HEK293 (cell line): Measurements from ENCODE around the gene C1orf52.

Source experiments
- CTCF ChIA-PET: fragments of 350-600 bp; formaldehyde crosslinking; extraction: SDS; loops from one replicate; lab custom pipeline; 2021; ENCODE audit warnings: antibody characterized with exemption; lab: Yijun Ruan, JAX
- POLR2A ChIA-PET: fragments of 300-600 bp; formaldehyde crosslinking; extraction: SDS; loops from one replicate; lab custom pipeline; 2020; ENCODE audit warnings: antibody characterized with exemption, inconsistent platforms; lab: Yijun Ruan, JAX
- H3K27ac ChIP-seq: fragments of 200-500 bp; sonication (Bioruptor generic); 2 replicates; pipeline ENCODE4 v1.5.1; 2014; ENCODE audit warnings: low read depth, low read length, control low read depth, inconsistent platforms; ENCODE audit errors: extremely low read depth
- H3K36me3 ChIP-seq, 2 experiments: fragments of 200-500 bp in 1 of 2; sonication (Bioruptor generic) in 1 of 2; 1 replicate in 1 of 2; 2 replicates in 1 of 2; pipeline ENCODE4 v1.5.1; 2014 to 2017; ENCODE audit warnings: inconsistent platforms in 2 of 2, low read length in 2 of 2; ENCODE audit not compliant: control insufficient read depth in 2 of 2, insufficient read depth in 1 of 2
- H3K4me1 ChIP-seq: fragments of 200-500 bp; sonication (Bioruptor generic); 2 replicates; pipeline ENCODE4 v1.5.1; 2014; ENCODE audit warnings: mild to moderate bottlenecking, low read length, inconsistent platforms; ENCODE audit not compliant: control insufficient read depth, insufficient read depth
- H3K4me3 ChIP-seq: 2 replicates; pipeline ENCODE4 v1.5.1; 2011; ENCODE audit warnings: low read depth, mild to moderate bottlenecking, control low read depth, low read length, moderate library complexity
- H3K9me3 ChIP-seq: fragments of 200-500 bp; sonication (Bioruptor generic); 2 replicates; pipeline ENCODE4 v1.5.1; 2014; ENCODE audit warnings: low read depth, low read length, inconsistent platforms; ENCODE audit not compliant: control insufficient read depth, insufficient read depth
- MEIS1 ChIP-seq: sonication (generic); formaldehyde crosslinking; IDR thresholded peaks from 2 replicates; pipeline ENCODE4 v1.8.1; 2022; ENCODE audit warnings: missing genetic modification reagents, mild to moderate bottlenecking, borderline replicate concordance
- REPIN1 ChIP-seq: fragments of 450-650 bp; formaldehyde crosslinking; IDR thresholded peaks from 2 replicates; pipeline ENCODE4 v1.5.1; 2017; ENCODE audit warnings: missing biosample characterization, missing genetic modification characterization, low read depth
- YY2 ChIP-seq: fragments of 450-650 bp; formaldehyde crosslinking; IDR thresholded peaks from 2 replicates; pipeline ENCODE4 v1.5.1; 2016; ENCODE audit warnings: missing biosample characterization, missing genetic modification characterization
- ZNF10 ChIP-seq: fragments of 450-650 bp; formaldehyde crosslinking; IDR thresholded peaks from 2 replicates; pipeline ENCODE4 v1.5.1; 2017; ENCODE audit warnings: missing biosample characterization, missing genetic modification characterization
- ZNF174 ChIP-seq: fragments of 450-650 bp; formaldehyde crosslinking; IDR thresholded peaks from 2 replicates; pipeline ENCODE4 v1.5.0; 2017; ENCODE audit warnings: missing biosample characterization, mild to moderate bottlenecking, missing genetic modification characterization
- ZNF433 ChIP-seq: fragments of 450-650 bp; formaldehyde crosslinking; IDR thresholded peaks from 2 replicates; pipeline ENCODE4 v1.5.1; 2016; ENCODE audit warnings: missing biosample characterization, missing genetic modification characterization, low read depth
- ZNF514 ChIP-seq: fragments of 450-650 bp; formaldehyde crosslinking; IDR thresholded peaks from 2 replicates; pipeline ENCODE4 v1.5.1; 2016; ENCODE audit warnings: missing biosample characterization, missing genetic modification characterization
- ZNF521 ChIP-seq: fragments of 450-650 bp; formaldehyde crosslinking; IDR thresholded peaks from 2 replicates; pipeline ENCODE4 v1.5.1; 2017; ENCODE audit warnings: missing biosample characterization, mild to moderate bottlenecking, missing genetic modification characterization
- ZNF558 ChIP-seq: fragments of 450-650 bp; formaldehyde crosslinking; IDR thresholded peaks from 2 replicates; pipeline ENCODE4 v1.5.1; 2016; ENCODE audit warnings: missing biosample characterization, missing genetic modification characterization
- ZNF600 ChIP-seq: fragments of 450-650 bp; formaldehyde crosslinking; IDR thresholded peaks from 2 replicates; pipeline ENCODE4 v1.5.1; 2016; ENCODE audit warnings: missing biosample characterization, missing genetic modification characterization
- ZNF791 ChIP-seq: fragments of 450-650 bp; formaldehyde crosslinking; IDR thresholded peaks from 2 replicates; pipeline ENCODE4 v1.5.1; 2016; ENCODE audit warnings: missing biosample characterization, missing genetic modification characterization
- TF ChIP-seq, protein P1 (sequence below): fragments of 450-650 bp; formaldehyde crosslinking; IDR thresholded peaks from 2 replicates; pipeline ENCODE4 v1.5.1; 2016; ENCODE audit warnings: missing biosample characterization, missing genetic modification characterization
- TF ChIP-seq, protein P2 (sequence below): fragments of 450-650 bp; formaldehyde crosslinking; IDR thresholded peaks from 2 replicates; pipeline ENCODE4 v1.5.1; 2017; ENCODE audit warnings: missing biosample characterization, missing genetic modification characterization
- TF ChIP-seq, protein P3 (sequence below): fragments of 450-650 bp; formaldehyde crosslinking; IDR thresholded peaks from 2 replicates; pipeline ENCODE4 v1.5.1; 2016; ENCODE audit warnings: missing biosample characterization, missing genetic modification characterization
- TF ChIP-seq, protein P4 (sequence below): fragments of 450-650 bp; formaldehyde crosslinking; IDR thresholded peaks from 2 replicates; pipeline ENCODE4 v1.5.1; 2016; ENCODE audit warnings: missing biosample characterization, missing genetic modification characterization
- TF ChIP-seq, protein P5 (sequence below): fragments of 450-650 bp; IDR thresholded peaks from 2 replicates; pipeline ENCODE4 v1.5.1; 2018; ENCODE audit warnings: missing biosample characterization, mild to moderate bottlenecking, missing genetic modification characterization
- TF ChIP-seq, protein P6 (sequence below): fragments of 450-650 bp; formaldehyde crosslinking; IDR thresholded peaks from 2 replicates; pipeline ENCODE4 v1.5.1; 2016; ENCODE audit warnings: missing biosample characterization, missing genetic modification characterization

C1orf52 gene

DNA sequence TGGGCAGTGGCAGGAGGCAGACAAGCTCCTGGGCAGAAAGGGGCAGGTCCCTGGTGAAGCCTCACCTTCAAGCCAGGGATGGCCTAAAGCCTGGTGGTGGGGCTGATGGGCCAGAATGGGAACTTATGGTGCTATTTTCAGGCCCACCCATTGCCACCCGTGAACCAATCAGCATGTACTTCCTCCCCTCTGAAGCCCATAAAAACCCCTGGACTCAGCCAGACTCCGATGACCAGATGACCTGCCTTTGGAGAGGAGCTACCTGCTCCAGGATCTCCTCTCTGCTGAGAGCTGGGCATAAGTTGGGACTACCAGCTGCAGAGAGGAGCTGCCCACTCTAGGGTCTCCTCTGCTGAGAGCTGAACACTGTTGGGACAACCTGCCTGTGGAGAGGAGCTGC lies 24.7 kb upstream of the C1orf52 start:
- Histone ChIP-seq H3K4me3 (no peak overlapping the region), H3K27ac (no peak overlapping the region), H3K9me3 (no peaks in the 10 kb centered on the region), H3K36me3 (no peaks in the 10 kb centered on the region), H3K4me1 (no peaks in the 10 kb centered on the region)
- ChIA-PET CTCF (interaction anchor here (0.6 to 2.1 kb wide), 4 partner anchors 9 to 378 kb away, joined by 3 to 12 read pairs (median 3); no protein-coding TSS in a partner anchor), POLR2A (interaction anchor here (0.6 to 2.2 kb wide), 2 partner anchors 8 to 25 kb away, joined by 3 to 19 read pairs; partner anchors contain the start of genes BCL10 and C1orf52)
- TF ChIP-seq, protein P1, sequence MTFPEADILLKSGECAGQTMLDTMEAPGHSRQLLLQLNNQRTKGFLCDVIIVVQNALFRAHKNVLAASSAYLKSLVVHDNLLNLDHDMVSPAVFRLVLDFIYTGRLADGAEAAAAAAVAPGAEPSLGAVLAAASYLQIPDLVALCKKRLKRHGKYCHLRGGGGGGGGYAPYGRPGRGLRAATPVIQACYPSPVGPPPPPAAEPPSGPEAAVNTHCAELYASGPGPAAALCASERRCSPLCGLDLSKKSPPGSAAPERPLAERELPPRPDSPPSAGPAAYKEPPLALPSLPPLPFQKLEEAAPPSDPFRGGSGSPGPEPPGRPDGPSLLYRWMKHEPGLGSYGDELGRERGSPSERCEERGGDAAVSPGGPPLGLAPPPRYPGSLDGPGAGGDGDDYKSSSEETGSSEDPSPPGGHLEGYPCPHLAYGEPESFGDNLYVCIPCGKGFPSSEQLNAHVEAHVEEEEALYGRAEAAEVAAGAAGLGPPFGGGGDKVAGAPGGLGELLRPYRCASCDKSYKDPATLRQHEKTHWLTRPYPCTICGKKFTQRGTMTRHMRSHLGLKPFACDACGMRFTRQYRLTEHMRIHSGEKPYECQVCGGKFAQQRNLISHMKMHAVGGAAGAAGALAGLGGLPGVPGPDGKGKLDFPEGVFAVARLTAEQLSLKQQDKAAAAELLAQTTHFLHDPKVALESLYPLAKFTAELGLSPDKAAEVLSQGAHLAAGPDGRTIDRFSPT (tag by site-specific recombination), result no peak
- no peak for TF ChIP-seq ZNF433 (tag by site-specific recombination)
- TF ChIP-seq, protein P2, sequence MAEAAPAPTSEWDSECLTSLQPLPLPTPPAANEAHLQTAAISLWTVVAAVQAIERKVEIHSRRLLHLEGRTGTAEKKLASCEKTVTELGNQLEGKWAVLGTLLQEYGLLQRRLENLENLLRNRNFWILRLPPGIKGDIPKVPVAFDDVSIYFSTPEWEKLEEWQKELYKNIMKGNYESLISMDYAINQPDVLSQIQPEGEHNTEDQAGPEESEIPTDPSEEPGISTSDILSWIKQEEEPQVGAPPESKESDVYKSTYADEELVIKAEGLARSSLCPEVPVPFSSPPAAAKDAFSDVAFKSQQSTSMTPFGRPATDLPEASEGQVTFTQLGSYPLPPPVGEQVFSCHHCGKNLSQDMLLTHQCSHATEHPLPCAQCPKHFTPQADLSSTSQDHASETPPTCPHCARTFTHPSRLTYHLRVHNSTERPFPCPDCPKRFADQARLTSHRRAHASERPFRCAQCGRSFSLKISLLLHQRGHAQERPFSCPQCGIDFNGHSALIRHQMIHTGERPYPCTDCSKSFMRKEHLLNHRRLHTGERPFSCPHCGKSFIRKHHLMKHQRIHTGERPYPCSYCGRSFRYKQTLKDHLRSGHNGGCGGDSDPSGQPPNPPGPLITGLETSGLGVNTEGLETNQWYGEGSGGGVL (tag by site-specific recombination), result no peak
- no peak for TF ChIP-seq ZNF514 (tag by site-specific recombination)
- TF ChIP-seq ZNF10 (tag by site-specific recombination), result no peak
- TF ChIP-seq ZNF791 (tag by site-specific recombination), result no peak
- TF ChIP-seq, protein P3, sequence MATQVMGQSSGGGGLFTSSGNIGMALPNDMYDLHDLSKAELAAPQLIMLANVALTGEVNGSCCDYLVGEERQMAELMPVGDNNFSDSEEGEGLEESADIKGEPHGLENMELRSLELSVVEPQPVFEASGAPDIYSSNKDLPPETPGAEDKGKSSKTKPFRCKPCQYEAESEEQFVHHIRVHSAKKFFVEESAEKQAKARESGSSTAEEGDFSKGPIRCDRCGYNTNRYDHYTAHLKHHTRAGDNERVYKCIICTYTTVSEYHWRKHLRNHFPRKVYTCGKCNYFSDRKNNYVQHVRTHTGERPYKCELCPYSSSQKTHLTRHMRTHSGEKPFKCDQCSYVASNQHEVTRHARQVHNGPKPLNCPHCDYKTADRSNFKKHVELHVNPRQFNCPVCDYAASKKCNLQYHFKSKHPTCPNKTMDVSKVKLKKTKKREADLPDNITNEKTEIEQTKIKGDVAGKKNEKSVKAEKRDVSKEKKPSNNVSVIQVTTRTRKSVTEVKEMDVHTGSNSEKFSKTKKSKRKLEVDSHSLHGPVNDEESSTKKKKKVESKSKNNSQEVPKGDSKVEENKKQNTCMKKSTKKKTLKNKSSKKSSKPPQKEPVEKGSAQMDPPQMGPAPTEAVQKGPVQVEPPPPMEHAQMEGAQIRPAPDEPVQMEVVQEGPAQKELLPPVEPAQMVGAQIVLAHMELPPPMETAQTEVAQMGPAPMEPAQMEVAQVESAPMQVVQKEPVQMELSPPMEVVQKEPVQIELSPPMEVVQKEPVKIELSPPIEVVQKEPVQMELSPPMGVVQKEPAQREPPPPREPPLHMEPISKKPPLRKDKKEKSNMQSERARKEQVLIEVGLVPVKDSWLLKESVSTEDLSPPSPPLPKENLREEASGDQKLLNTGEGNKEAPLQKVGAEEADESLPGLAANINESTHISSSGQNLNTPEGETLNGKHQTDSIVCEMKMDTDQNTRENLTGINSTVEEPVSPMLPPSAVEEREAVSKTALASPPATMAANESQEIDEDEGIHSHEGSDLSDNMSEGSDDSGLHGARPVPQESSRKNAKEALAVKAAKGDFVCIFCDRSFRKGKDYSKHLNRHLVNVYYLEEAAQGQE (tag by site-specific recombination), result no peak
- TF ChIP-seq MEIS1, result no peak
- TF ChIP-seq, protein P4, sequence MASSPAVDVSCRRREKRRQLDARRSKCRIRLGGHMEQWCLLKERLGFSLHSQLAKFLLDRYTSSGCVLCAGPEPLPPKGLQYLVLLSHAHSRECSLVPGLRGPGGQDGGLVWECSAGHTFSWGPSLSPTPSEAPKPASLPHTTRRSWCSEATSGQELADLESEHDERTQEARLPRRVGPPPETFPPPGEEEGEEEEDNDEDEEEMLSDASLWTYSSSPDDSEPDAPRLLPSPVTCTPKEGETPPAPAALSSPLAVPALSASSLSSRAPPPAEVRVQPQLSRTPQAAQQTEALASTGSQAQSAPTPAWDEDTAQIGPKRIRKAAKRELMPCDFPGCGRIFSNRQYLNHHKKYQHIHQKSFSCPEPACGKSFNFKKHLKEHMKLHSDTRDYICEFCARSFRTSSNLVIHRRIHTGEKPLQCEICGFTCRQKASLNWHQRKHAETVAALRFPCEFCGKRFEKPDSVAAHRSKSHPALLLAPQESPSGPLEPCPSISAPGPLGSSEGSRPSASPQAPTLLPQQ (tag by site-specific recombination), result no peak
- TF ChIP-seq ZNF521, result no peak
- TF ChIP-seq YY2, result no peak
- TF ChIP-seq ZNF600 (tag by site-specific recombination), result no peak
- TF ChIP-seq ZNF174, result no peak
- TF ChIP-seq, protein P5, sequence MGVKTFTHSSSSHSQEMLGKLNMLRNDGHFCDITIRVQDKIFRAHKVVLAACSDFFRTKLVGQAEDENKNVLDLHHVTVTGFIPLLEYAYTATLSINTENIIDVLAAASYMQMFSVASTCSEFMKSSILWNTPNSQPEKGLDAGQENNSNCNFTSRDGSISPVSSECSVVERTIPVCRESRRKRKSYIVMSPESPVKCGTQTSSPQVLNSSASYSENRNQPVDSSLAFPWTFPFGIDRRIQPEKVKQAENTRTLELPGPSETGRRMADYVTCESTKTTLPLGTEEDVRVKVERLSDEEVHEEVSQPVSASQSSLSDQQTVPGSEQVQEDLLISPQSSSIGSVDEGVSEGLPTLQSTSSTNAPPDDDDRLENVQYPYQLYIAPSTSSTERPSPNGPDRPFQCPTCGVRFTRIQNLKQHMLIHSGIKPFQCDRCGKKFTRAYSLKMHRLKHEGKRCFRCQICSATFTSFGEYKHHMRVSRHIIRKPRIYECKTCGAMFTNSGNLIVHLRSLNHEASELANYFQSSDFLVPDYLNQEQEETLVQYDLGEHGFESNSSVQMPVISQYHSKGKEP, result no peak
- TF ChIP-seq, protein P6, sequence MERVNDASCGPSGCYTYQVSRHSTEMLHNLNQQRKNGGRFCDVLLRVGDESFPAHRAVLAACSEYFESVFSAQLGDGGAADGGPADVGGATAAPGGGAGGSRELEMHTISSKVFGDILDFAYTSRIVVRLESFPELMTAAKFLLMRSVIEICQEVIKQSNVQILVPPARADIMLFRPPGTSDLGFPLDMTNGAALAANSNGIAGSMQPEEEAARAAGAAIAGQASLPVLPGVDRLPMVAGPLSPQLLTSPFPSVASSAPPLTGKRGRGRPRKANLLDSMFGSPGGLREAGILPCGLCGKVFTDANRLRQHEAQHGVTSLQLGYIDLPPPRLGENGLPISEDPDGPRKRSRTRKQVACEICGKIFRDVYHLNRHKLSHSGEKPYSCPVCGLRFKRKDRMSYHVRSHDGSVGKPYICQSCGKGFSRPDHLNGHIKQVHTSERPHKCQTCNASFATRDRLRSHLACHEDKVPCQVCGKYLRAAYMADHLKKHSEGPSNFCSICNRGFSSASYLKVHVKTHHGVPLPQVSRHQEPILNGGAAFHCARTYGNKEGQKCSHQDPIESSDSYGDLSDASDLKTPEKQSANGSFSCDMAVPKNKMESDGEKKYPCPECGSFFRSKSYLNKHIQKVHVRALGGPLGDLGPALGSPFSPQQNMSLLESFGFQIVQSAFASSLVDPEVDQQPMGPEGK (tag by site-specific recombination), result no peak
- TF ChIP-seq ZNF558 (tag by site-specific recombination), result no peak
- no peak for TF ChIP-seq REPIN1
